Neuronal stem cell (in vitro differentiated cells): ENCODE data around the gene ZNF687.
A peak's percentile ranks its signal among the peaks of the same experiment; 100 is the strongest.

ENCODE experiments used
- DNase-seq: peaks from one replicate; pipeline ENCODE4 v3.0.0-alpha.2; 2013; ENCODE audit warnings: low spot score
- H2AFZ ChIP-seq: one replicate; pipeline ENCODE4 v1.6.1; 2013; ENCODE audit warnings: mild to moderate bottlenecking, low read length, inconsistent platforms
- H2AK5ac ChIP-seq: 2 replicates; pipeline ENCODE4 v1.6.1; 2013; ENCODE audit warnings: low read depth, mild to moderate bottlenecking, inconsistent platforms, low read length, moderate library complexity, mixed read lengths
- H2BK120ac ChIP-seq: 2 replicates; pipeline ENCODE4 v1.6.1; 2013; ENCODE audit warnings: low read depth, mild to moderate bottlenecking, inconsistent platforms, low read length, moderate library complexity, mixed read lengths
- H2BK12ac ChIP-seq: one replicate; pipeline ENCODE4 v1.6.1; 2013; ENCODE audit warnings: low read length, inconsistent platforms
- H2BK15ac ChIP-seq: 2 replicates; pipeline ENCODE4 v1.6.1; 2013; ENCODE audit warnings: mild to moderate bottlenecking, low read length, inconsistent platforms, mixed read lengths
- H2BK5ac ChIP-seq: one replicate; pipeline ENCODE4 v1.6.1; 2013; ENCODE audit warnings: inconsistent platforms, mild to moderate bottlenecking, low read length, moderate library complexity
- H3K14ac ChIP-seq: one replicate; pipeline ENCODE4 v1.6.1; 2013; ENCODE audit warnings: low read length, inconsistent platforms
- H3K18ac ChIP-seq: 2 replicates; pipeline ENCODE4 v1.6.1; 2013; ENCODE audit warnings: low read length, inconsistent platforms
- H3K23ac ChIP-seq: 2 replicates; pipeline ENCODE4 v1.6.1; 2013; ENCODE audit warnings: low read depth, mild to moderate bottlenecking, mixed read lengths, low read length, inconsistent platforms; ENCODE audit not compliant: poor library complexity
- H3K27ac ChIP-seq: replicated peaks from 3 replicates; pipeline ENCODE4 v1.5.1; 2013; ENCODE audit warnings: low read length, inconsistent platforms
- H3K27me3 ChIP-seq, 3 experiments: 2 replicates each; pipeline ENCODE4 v1.6.1; 2013; ENCODE audit warnings: low read length in 3 of 3, mild to moderate bottlenecking in 2 of 3, inconsistent platforms in 1 of 3, low read depth in 1 of 3, mixed read lengths in 1 of 3, moderate library complexity in 1 of 3; ENCODE audit not compliant: control insufficient read depth in 3 of 3, insufficient read depth in 3 of 3
- H3K36me3 ChIP-seq, 2 donors: replicated peaks in 1 of 2; 2 replicates each; pipeline ENCODE4 v1.6.1; 2013; ENCODE audit warnings: low read length in 2 of 2; ENCODE audit not compliant: control insufficient read depth in 2 of 2, insufficient read depth in 2 of 2
- H3K4ac ChIP-seq: 2 replicates; pipeline ENCODE4 v1.6.1; 2013; ENCODE audit warnings: inconsistent platforms, mild to moderate bottlenecking, low read length, moderate library complexity
- H3K4me1 ChIP-seq, 2 donors: 1 replicate in 1 of 2; 2 replicates in 1 of 2; pipeline ENCODE4 v1.6.1; 2013; ENCODE audit warnings: low read length in 2 of 2, low read depth in 1 of 2; ENCODE audit not compliant: control insufficient read depth in 2 of 2, insufficient read depth in 1 of 2
- H3K4me2 ChIP-seq: one replicate; pipeline ENCODE4 v1.6.1; 2013; ENCODE audit warnings: mild to moderate bottlenecking, low read length, inconsistent platforms; ENCODE audit not compliant: insufficient read depth, poor library complexity, severe bottlenecking
- H3K4me3 ChIP-seq, 2 donors: 2 replicates each; pipeline ENCODE4 v1.5.1; 2013; ENCODE audit warnings: low read length in 2 of 2, mild to moderate bottlenecking in 2 of 2, inconsistent platforms in 1 of 2, moderate library complexity in 1 of 2
- H3K79me1 ChIP-seq: one replicate; pipeline ENCODE4 v1.6.1; 2013; ENCODE audit warnings: low read depth, mild to moderate bottlenecking, inconsistent platforms, low read length, moderate library complexity
- H3K9ac ChIP-seq: one replicate; pipeline ENCODE4 v1.6.1; 2013; ENCODE audit warnings: mild to moderate bottlenecking, low read depth, low read length, inconsistent platforms; ENCODE audit not compliant: poor library complexity
- H3K9me3 ChIP-seq, 2 donors: replicated peaks in 1 of 2; 2 replicates each; pipeline versions ENCODE3 to v1.6.1; 2013; ENCODE audit warnings: low read length in 2 of 2, mild to moderate bottlenecking in 2 of 2, inconsistent platforms in 1 of 2, low read depth in 1 of 2, mixed read lengths in 1 of 2, moderate library complexity in 1 of 2; ENCODE audit not compliant: control insufficient read depth in 2 of 2, insufficient read depth in 1 of 2
- H4K8ac ChIP-seq: one replicate; pipeline ENCODE4 v1.6.1; 2013; ENCODE audit warnings: low read depth, mild to moderate bottlenecking, inconsistent platforms, low read length, moderate library complexity
- H4K91ac ChIP-seq: one replicate; pipeline ENCODE4 v1.6.1; 2013; ENCODE audit warnings: low read length, low read depth, mild to moderate bottlenecking, inconsistent platforms; ENCODE audit not compliant: poor library complexity
- WGBS, 2 donors: extraction: QIAGEN DNeasy Blood & Tissue Kit; methylation state at CpG; one replicate each; pipeline ENCODE4 v1.1.7; 2013; ENCODE audit warnings: missing lambda C conversion rate in 2 of 2, mixed read lengths in 1 of 2; ENCODE audit not compliant: insufficient read length in 2 of 2, insufficient replicate concordance in 1 of 2; ENCODE audit errors: extremely low coverage in 2 of 2; 5-methylcytosine and 5-hydroxymethylcytosine counted together

The ZNF687 gene

GRCh38 chr1:151251656-151252470 is 30.2 kb upstream of the ZNF687 start:
- no peak overlapping the region for H2AK5ac ChIP-seq
- H3K18ac ChIP-seq: no peak overlapping the region
- H3K4me2 ChIP-seq: no peak overlapping the region
- H3K4me1 ChIP-seq: peaks cover 0 to 2% of the 10 kb centered on the region in 2 donors
- no peak overlapping the region for H3K23ac ChIP-seq
- H3K27ac ChIP-seq: no peak overlapping the region
- no peak overlapping the region for H2AFZ ChIP-seq
- WGBS, 2 donors: no CpG with 5 or more reads among the region's 16 CpGs
- peak; percentile 31 for DNase-seq
- no peak overlapping the region for H2BK5ac ChIP-seq
- no peaks in the 10 kb centered on the region for H3K9me3 ChIP-seq
- peaks cover 2% of the 10 kb centered on the region for H3K79me1 ChIP-seq
- H4K8ac ChIP-seq: no peak overlapping the region
- no peak overlapping the region for H2BK120ac ChIP-seq
- H3K27me3 ChIP-seq: no peaks in the 10 kb centered on the region
- H3K36me3 ChIP-seq: peaks cover 10 to 41% of the 10 kb centered on the region in 2 donors
- no peak overlapping the region for H2BK12ac ChIP-seq
- no peak overlapping the region for H3K4me3 ChIP-seq
- H2BK15ac ChIP-seq: no peak overlapping the region
- no peak overlapping the region for H3K14ac ChIP-seq
- no peak overlapping the region for H3K4ac ChIP-seq
- no peak overlapping the region for H4K91ac ChIP-seq
- no peak overlapping the region for H3K9ac ChIP-seq

- no peak within 1 kb of the TSS for H2AK5ac ChIP-seq
- no peaks in the 10 kb centered on the region for H3K9me3 ChIP-seq
- no peak within 1 kb of the TSS for H3K9ac ChIP-seq
- no peak within 1 kb of the TSS for H3K27ac ChIP-seq
- peak within 1 kb of the TSS; percentile 66 for H3K4me2 ChIP-seq
- peaks cover under 1 to 28% of the 10 kb centered on the region in 2 donors for H3K36me3 ChIP-seq
- H4K91ac ChIP-seq: no peak within 1 kb of the TSS
- H3K4ac ChIP-seq: no peak within 1 kb of the TSS
- H2BK5ac ChIP-seq: no peak within 1 kb of the TSS
- H2BK15ac ChIP-seq: no peak within 1 kb of the TSS
- peak within 1 kb of the TSS; percentile 54 for H3K18ac ChIP-seq
- peaks cover 0 to 2% of the 10 kb centered on the region in 2 donors for H3K4me1 ChIP-seq
- DNase-seq: peak; percentile 89
- no peak within 1 kb of the TSS for H3K14ac ChIP-seq
- H2BK12ac ChIP-seq: no peak within 1 kb of the TSS
- peak within 1 kb of the TSS; percentile 85 to 90 for H3K4me3 ChIP-seq
- H3K23ac ChIP-seq: peak within 1 kb of the TSS; percentile 46
- H3K79me1 ChIP-seq: peaks cover 2% of the 10 kb centered on the region
- WGBS, 2 donors: no CpG with 5 or more reads among the region's 56 CpGs
- H4K8ac ChIP-seq: no peak within 1 kb of the TSS
- H3K27me3 ChIP-seq: no peaks in the 10 kb centered on the region
- H2AFZ ChIP-seq: peak within 1 kb of the TSS; percentile 94
- H2BK120ac ChIP-seq: no peak within 1 kb of the TSS
These were observed 27.6 kb upstream of the ZNF687 start, which contains the start of gene PSMD4 for GRCh38 chr1:151254217-151255213. TSS of gene PSMD4 (plus strand) at chr1:151254734. CDS start at chr1:151254783, 49 bp downstream.

- WGBS, 2 donors: no CpG with 5 or more reads among the region's 10 CpGs
- Histone ChIP-seq H3K18ac (no peak overlapping the region), H3K4me3 (peak overlapping the region; percentile 85 to 90), H3K36me3 (peaks cover 0 to 23% of the 10 kb centered on the region in 2 donors), H3K23ac (no peak overlapping the region), H4K8ac (no peak overlapping the region), H2AK5ac (no peak overlapping the region), H3K4me1 (peaks cover 0 to 2% of the 10 kb centered on the region in 2 donors), H2BK15ac (no peak overlapping the region), H3K9me3 (no peaks in the 10 kb centered on the region), H4K91ac (no peak overlapping the region), H2BK5ac (no peak overlapping the region), H2BK120ac (no peak overlapping the region), H3K4ac (no peak overlapping the region), H2AFZ (no peak overlapping the region), H3K14ac (no peak overlapping the region), H3K4me2 (peak overlapping the region; percentile 66), H2BK12ac (no peak overlapping the region), H3K79me1 (peaks cover 2% of the 10 kb centered on the region), H3K9ac (no peak overlapping the region), H3K27me3 (no peaks in the 10 kb centered on the region), H3K27ac (no peak overlapping the region)
- no peak for DNase-seq
These were observed 26.7 kb upstream of the ZNF687 start for GRCh38 chr1:151255381-151255780.
